ENCODE data around the gene KRT74. TPM values are rescaled to one million over a fixed set of nuclear protein-coding genes. Genes with fewer than 3 reads are reported as not detected.
A peak's percentile ranks its signal among the peaks of the same experiment; 100 is the strongest.

KRT74 gene
- total RNA-seq, 1 donor from 2014 or later: not detected

DNA sequence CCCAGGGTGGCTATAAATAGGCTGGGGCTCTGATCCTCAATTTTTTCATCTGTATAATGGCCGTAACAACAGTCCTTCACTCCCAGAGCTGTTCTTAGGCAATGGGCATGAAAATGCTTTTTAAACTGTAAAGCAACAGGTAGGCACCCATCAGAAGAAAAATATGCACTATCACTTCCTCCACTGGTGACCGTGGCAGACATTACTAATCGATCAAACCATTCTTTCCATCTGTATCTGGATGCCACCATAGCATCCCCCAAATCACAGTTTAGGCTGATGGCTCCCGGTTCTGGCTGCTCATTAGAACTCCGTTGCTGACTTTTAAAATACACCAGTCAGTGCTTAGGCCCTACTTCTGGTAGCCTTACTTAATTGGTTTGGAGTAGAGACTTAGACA, 31.9 kb downstream of the KRT74 start:
- Histone ChIP-seq H3K4me3 (ENCODE audit: low read depth, low read length) (no peak overlapping the region), H3K36me3 (ENCODE audit: control insufficient read depth, insufficient read depth, low read length) (no peaks in the 10 kb centered on the region), H3K27me3 (ENCODE audit: control insufficient read depth, insufficient read depth, low read length) (no peaks in the 10 kb centered on the region)
- no peak for DNase-seq (ENCODE audit: low read depth)
- TF ChIP-seq, protein P1, sequence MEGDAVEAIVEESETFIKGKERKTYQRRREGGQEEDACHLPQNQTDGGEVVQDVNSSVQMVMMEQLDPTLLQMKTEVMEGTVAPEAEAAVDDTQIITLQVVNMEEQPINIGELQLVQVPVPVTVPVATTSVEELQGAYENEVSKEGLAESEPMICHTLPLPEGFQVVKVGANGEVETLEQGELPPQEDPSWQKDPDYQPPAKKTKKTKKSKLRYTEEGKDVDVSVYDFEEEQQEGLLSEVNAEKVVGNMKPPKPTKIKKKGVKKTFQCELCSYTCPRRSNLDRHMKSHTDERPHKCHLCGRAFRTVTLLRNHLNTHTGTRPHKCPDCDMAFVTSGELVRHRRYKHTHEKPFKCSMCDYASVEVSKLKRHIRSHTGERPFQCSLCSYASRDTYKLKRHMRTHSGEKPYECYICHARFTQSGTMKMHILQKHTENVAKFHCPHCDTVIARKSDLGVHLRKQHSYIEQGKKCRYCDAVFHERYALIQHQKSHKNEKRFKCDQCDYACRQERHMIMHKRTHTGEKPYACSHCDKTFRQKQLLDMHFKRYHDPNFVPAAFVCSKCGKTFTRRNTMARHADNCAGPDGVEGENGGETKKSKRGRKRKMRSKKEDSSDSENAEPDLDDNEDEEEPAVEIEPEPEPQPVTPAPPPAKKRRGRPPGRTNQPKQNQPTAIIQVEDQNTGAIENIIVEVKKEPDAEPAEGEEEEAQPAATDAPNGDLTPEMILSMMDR (IDR thresholded peaks at IDR 0.05; ENCODE audit: insufficient read depth, low read length, poor library complexity, severe bottlenecking): no peak

DNA sequence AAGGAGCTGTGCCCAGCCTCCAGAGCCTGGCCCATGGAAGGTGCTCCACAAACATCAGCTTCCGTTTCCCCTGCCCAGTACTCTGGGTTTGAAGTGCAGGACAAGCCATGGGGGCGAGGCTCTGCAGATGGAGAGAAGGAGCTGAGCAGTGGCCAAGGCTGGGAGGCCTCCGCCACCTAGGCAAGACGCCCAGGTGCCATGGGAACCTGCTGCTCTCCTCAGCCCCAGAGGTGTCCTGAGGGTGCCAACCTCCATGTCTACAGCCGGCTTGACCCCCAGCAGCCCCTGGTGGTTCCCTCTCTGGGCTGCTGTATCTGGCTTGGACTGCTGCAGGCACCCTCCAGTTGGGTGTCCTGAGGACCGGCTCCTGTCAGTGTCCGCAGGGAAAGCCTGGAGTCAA, 33.1 kb downstream of the KRT74 start:
- TF ChIP-seq, protein P1 (IDR thresholded peaks at IDR 0.05; ENCODE audit: insufficient read depth, low read length, poor library complexity, severe bottlenecking): no peak
- no peaks in the 10 kb centered on the region for H3K27me3 ChIP-seq (ENCODE audit: control insufficient read depth, insufficient read depth, low read length)
- DNase-seq (ENCODE audit: low read depth): no peak
- no peak overlapping the region for H3K4me3 ChIP-seq (ENCODE audit: low read depth, low read length)
- H3K36me3 ChIP-seq (ENCODE audit: control insufficient read depth, insufficient read depth, low read length): no peaks in the 10 kb centered on the region

DNA sequence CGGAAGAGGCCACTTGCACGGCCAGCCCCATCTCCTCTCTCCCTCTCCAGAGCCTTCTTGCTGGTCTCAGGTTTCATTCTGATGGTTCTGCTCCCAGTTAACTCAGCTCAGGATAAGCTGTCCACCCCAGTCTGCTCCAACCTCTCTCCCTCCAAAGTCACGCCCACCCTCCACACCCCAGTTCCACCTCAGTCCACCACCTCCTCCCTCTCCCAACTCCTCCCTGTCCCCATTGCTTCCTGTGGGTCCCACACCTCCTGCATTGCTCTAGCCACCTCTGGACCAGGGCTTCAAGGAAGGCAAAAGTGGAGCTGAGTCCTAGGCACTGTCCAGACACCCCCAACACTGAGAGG, 33.8 kb downstream of the KRT74 start:
- TF ChIP-seq, protein P1 (IDR thresholded peaks at IDR 0.05; ENCODE audit: insufficient read depth, low read length, poor library complexity, severe bottlenecking): no peak
- Histone ChIP-seq H3K27me3 (ENCODE audit: control insufficient read depth, insufficient read depth, low read length) (no peaks in the 10 kb centered on the region), H3K36me3 (ENCODE audit: control insufficient read depth, insufficient read depth, low read length) (no peaks in the 10 kb centered on the region), H3K4me3 (ENCODE audit: low read depth, low read length) (no peak overlapping the region)
- no peak for DNase-seq (ENCODE audit: low read depth)

DNA sequence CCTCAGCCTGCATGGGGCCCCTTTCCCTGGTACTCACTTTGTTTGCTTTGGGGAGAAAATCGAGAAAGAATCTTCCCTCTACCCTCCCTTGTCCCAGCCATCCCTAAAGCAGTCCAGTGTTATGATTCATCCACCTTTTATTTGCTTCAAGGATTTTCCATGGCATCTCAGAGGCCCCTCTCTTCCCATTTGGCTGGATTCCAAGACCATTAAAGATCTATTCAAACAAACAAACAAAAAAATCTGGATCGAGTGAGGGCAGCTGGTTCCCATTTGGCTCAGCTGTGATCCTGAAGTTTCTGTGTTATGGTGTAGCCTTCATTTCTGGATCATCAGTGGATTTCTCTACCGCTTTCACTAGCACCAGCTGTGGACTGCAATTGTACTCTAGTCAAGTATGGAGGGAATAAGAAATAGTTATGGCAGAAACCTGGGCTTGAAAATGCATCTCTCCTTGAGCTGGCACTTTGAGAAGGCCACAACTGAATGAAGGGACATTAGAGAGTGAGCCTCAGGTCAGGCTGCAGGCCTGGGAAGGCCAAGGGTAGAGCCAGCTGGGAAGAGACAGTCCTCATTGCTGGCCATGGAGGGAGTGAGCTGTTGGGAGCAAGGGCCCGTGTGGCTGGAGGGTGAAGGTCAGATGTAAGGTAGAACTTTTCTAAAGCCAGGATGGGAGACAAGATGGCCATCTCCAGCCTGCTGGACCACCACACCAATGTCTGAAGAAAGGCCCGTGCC, 34.4 kb downstream of the KRT74 start:
- H3K4me3 ChIP-seq (ENCODE audit: low read depth, low read length): no peak overlapping the region
- no peaks in the 10 kb centered on the region for H3K36me3 ChIP-seq (ENCODE audit: control insufficient read depth, insufficient read depth, low read length)
- DNase-seq (ENCODE audit: low read depth): peak; percentile 14
- TF ChIP-seq, protein P1 (IDR thresholded peaks at IDR 0.05; ENCODE audit: insufficient read depth, low read length, poor library complexity, severe bottlenecking): no peak
- no peaks in the 10 kb centered on the region for H3K27me3 ChIP-seq (ENCODE audit: control insufficient read depth, insufficient read depth, low read length)

DNA sequence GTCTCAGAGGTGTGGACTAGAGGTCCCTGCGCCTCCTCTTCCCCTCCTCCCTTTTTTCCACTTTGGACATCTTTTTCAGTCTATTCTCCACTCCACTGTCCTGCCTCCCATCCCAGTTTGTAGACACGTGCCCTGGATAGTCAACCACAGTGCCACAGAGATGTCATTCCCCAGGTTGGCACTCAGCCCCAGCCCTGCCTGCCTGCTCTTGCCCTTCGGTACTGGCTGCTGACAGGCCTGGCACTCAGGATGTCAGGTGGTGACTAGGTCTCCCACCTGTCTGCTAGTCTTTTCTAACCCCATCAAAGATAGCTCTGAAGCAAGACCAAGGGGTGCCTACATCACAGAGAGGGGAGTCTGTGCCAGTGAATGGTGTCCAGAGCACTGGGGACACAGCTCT, 36.5 kb downstream of the KRT74 start:
- DNase-seq (ENCODE audit: low read depth): no peak
- H3K4me3 ChIP-seq (ENCODE audit: low read depth, low read length): no peak overlapping the region

More for the DNA sequence above, 36.5 kb downstream of the KRT74 start:
- Histone ChIP-seq H3K27me3 (ENCODE audit: control insufficient read depth, insufficient read depth, low read length) (no peaks in the 10 kb centered on the region), H3K36me3 (ENCODE audit: control insufficient read depth, insufficient read depth, low read length) (no peaks in the 10 kb centered on the region)
- TF ChIP-seq, protein P1 (IDR thresholded peaks at IDR 0.05; ENCODE audit: insufficient read depth, low read length, poor library complexity, severe bottlenecking): no peak

Measured in kidney epithelial cell (primary cell).